K562 (cell line): ENCODE data around the gene HPS1. TPM values are rescaled to one million over a fixed set of nuclear protein-coding genes. Genes with fewer than 3 reads are reported as not detected.

Source experiments
- ATAC-seq: fragments of 200-7000 bp; cut with Tn5 transposase; 3 replicates; pipeline ENCODE4 v1.9.1; 2020; ENCODE audit warnings: moderate library complexity
- BruUV-seq: library from RNA; stranded (reverse); fragments of 400-500 nt; replicated peaks from 2 replicates; lab custom pipeline; 2021; lab: Mats Ljungman, UMichigan
- CTCF ChIA-PET: fragments of 300-600 bp; formaldehyde crosslinking; extraction: SDS; loops from one replicate; lab custom pipeline; 2021; ENCODE audit warnings: low intra/inter-chr PET ratio; lab: Yijun Ruan, JAX
- POLR2A ChIA-PET: fragments of 300-600, 350-650 bp; sonication (Branson Sonifier 250); formaldehyde crosslinking; extraction: SDS; loops from one replicate; lab custom pipeline; 2021; ENCODE audit warnings: antibody characterized with exemption, inconsistent platforms; lab: Yijun Ruan, JAX
- DNase-seq, 4 experiments: peaks; one replicate each; pipeline versions ENCODE4 v3.0.0 to v3.0.0-alpha.2; 2011 to 2018; ENCODE audit warnings: low spot score in 3 of 4, mixed read lengths in 3 of 4; ENCODE audit errors: extremely low read depth in 1 of 4
- FAIRE-seq: peaks from 2 replicates; lab custom pipeline; 2011; peaks lifted over from hg19 to GRCh38; lab: Jason Lieb, UNC
- H2AFZ ChIP-seq: 2 replicates; pipeline ENCODE4 v1.6.0; 2011; ENCODE audit warnings: low read depth, low read length, control low read depth, inconsistent platforms
- H3K27ac ChIP-seq: fragments of 200-600 bp; 3 replicates; pipeline ENCODE4 v1.8.0; 2011; ENCODE audit warnings: low read depth, mild to moderate bottlenecking, control low read depth, inconsistent platforms, low read length, moderate library complexity, mixed read lengths; ENCODE audit errors: extremely low read depth
- H3K27me3 ChIP-seq, 2 experiments: fragments of 300-600 bp in 1 of 2; 2 replicates in 1 of 2; 3 replicates in 1 of 2; pipeline versions ENCODE4 v1.6.0 to v1.8.0; 2011; ENCODE audit warnings: inconsistent platforms in 2 of 2, low read length in 2 of 2, mild to moderate bottlenecking in 1 of 2, mixed read lengths in 1 of 2, moderate library complexity in 1 of 2; ENCODE audit not compliant: control insufficient read depth in 2 of 2, insufficient read depth in 2 of 2
- H3K36me3 ChIP-seq: fragments of 300-600 bp; 3 replicates; pipeline ENCODE4 v1.8.0; 2011; ENCODE audit warnings: mild to moderate bottlenecking, low read length, inconsistent platforms; ENCODE audit not compliant: control insufficient read depth, insufficient read depth
- H3K4me1 ChIP-seq, 2 experiments: fragments of 200-600 bp in 1 of 2; replicated peaks in 1 of 2; 2 replicates in 1 of 2; 3 replicates in 1 of 2; pipeline versions ENCODE4 v1.5.1 to v1.8.0; 2011; ENCODE audit warnings: inconsistent platforms in 2 of 2, low read length in 2 of 2, mild to moderate bottlenecking in 1 of 2, mixed read lengths in 1 of 2, moderate library complexity in 1 of 2; ENCODE audit not compliant: control insufficient read depth in 2 of 2, insufficient read depth in 2 of 2
- H3K4me2 ChIP-seq: 2 replicates; pipeline ENCODE4 v1.6.1; 2011; ENCODE audit warnings: low read length, control low read depth, inconsistent platforms, mixed read lengths; ENCODE audit not compliant: insufficient read depth
- H3K4me3 ChIP-seq: fragments of 200-600 bp; sonication (generic), shearing (Covaris generic); 2 replicates; pipeline ENCODE4 v1.5.1; 2016; ENCODE audit warnings: control low read depth, inconsistent platforms
- H3K79me2 ChIP-seq: fragments of 200-600 bp; 3 replicates; pipeline ENCODE4 v1.8.0; 2011; ENCODE audit warnings: low read length, inconsistent platforms; ENCODE audit not compliant: control insufficient read depth, insufficient read depth
- H3K9ac ChIP-seq, 2 experiments: 2 replicates each; pipeline versions ENCODE4 v1.6.0 to v1.6.1; 2011; ENCODE audit warnings: low read depth in 2 of 2, low read length in 2 of 2, control low read depth in 1 of 2, inconsistent platforms in 1 of 2, mild to moderate bottlenecking in 1 of 2, mixed read lengths in 1 of 2; ENCODE audit not compliant: insufficient read depth in 1 of 2
- H3K9me1 ChIP-seq: one replicate; pipeline ENCODE4 v1.6.0; 2011; ENCODE audit warnings: inconsistent platforms, mild to moderate bottlenecking, low read length, moderate library complexity; ENCODE audit not compliant: control insufficient read depth, insufficient read depth
- H3K9me3 ChIP-seq: replicated peaks from 2 replicates; pipeline ENCODE4 v1.5.1; 2011; ENCODE audit warnings: low read depth, low read length, inconsistent platforms; ENCODE audit not compliant: control insufficient read depth, insufficient read depth
- H4K20me1 ChIP-seq: replicated peaks from 2 replicates; pipeline ENCODE4 v1.6.1; 2011; ENCODE audit warnings: low read length, inconsistent platforms, mixed read lengths; ENCODE audit not compliant: control insufficient read depth, insufficient read depth
- CBX3 ChIP-seq, 2 experiments: IDR thresholded peaks; 1 replicate in 1 of 2; 2 replicates in 1 of 2; pipeline ENCODE4 v1.6.1; 2012; ENCODE audit warnings: inconsistent platforms in 2 of 2, low read length in 2 of 2, borderline replicate concordance in 1 of 2, control low read depth in 1 of 2
- CEBPZ ChIP-seq: fragments of 150-350 bp; IDR thresholded peaks from 2 replicates; pipeline ENCODE4 v1.6.1; 2014; ENCODE audit warnings: low read depth, mild to moderate bottlenecking, low read length, borderline replicate concordance
- DNMT1 ChIP-seq: fragments of 450-650 bp; IDR thresholded peaks from 2 replicates; pipeline ENCODE4 v1.6.1; 2016; ENCODE audit warnings: antibody characterized with exemption, mild to moderate bottlenecking
- FOXA3 ChIP-seq, 2 experiments: fragments of 450-650 bp in 1 of 2; sonication (generic) in 1 of 2; formaldehyde crosslinking; IDR thresholded peaks in 1 of 2; conservative IDR thresholded peaks in 1 of 2; 2 replicates each; pipeline versions ENCODE4 v1.4.0 to v1.8.0; 2020 to 2022; ENCODE audit warnings: mild to moderate bottlenecking in 2 of 2, missing genetic modification reagents in 1 of 2
- NCOA1 ChIP-seq: fragments of 450-650 bp; IDR thresholded peaks from 2 replicates; pipeline ENCODE4 v1.6.1; 2016; ENCODE audit warnings: low read depth
- OTX1 ChIP-seq: fragments of 450-650 bp; formaldehyde crosslinking; IDR thresholded peaks from 2 replicates; pipeline ENCODE4 v1.4.0; 2022; ENCODE audit warnings: mild to moderate bottlenecking
- SMAD1 ChIP-seq: fragments of 150-350 bp; IDR thresholded peaks from 2 replicates; pipeline ENCODE4 v1.6.1; 2014; ENCODE audit warnings: low read length, low read depth; ENCODE audit not compliant: partially characterized antibody
- SRSF1 ChIP-seq: fragments of 200-400 bp; formaldehyde crosslinking; IDR thresholded peaks from 2 replicates; pipeline ENCODE4 v1.6.1; 2017; ENCODE audit warnings: mild to moderate bottlenecking, low read depth, low read length, moderate library complexity
- TEAD4 ChIP-seq, 2 experiments: sonication (generic) in 1 of 2; formaldehyde crosslinking in 1 of 2; IDR thresholded peaks; 2 replicates each; pipeline versions ENCODE4 v1.6.1 to v1.8.0; 2012 to 2022; ENCODE audit warnings: borderline replicate concordance in 1 of 2, inconsistent platforms in 1 of 2, low read length in 1 of 2, mild to moderate bottlenecking in 1 of 2, missing genetic modification reagents in 1 of 2
- ZNF174 ChIP-seq: fragments of 250-450 bp; sonication (Bioruptor Pico); IDR thresholded peaks from 2 replicates; pipeline ENCODE4 v1.4.0; 2020; ENCODE audit warnings: mild to moderate bottlenecking
- ZNF592 ChIP-seq: fragments of 450-650 bp; IDR thresholded peaks from 2 replicates; pipeline ENCODE4 v1.6.1; 2017; ENCODE audit warnings: antibody characterized with exemption, mild to moderate bottlenecking
- WGBS: fragments of 100-300 bp; shearing (Covaris generic); methylation state at CpG from one replicate; pipeline ENCODE4 v1.1.6; 2016; ENCODE audit warnings: low coverage, mixed read lengths; ENCODE audit not compliant: insufficient coverage; ENCODE audit errors: missing lambda C conversion rate; 5-methylcytosine and 5-hydroxymethylcytosine counted together
- in situ Hi-C: fragments of 300-500 bp; cut with MboI; formaldehyde crosslinking; loops from 4 replicates; pipeline ENCODE4 v1.15.0; 2018; ENCODE audit warnings: inconsistent platforms, mixed read lengths
- intact Hi-C: fragments of 100-400 bp; cut with micrococcal nuclease; formaldehyde crosslinking; loops from 2 replicates; pipeline ENCODE4 v1.14.2; 2022
- polyA plus RNA-seq, 8 experiments: library from polyadenylated mRNA; depleted of rRNA in 4 of 8; stranded (reverse) in 5 of 8; unstranded in 3 of 8; fragments of >200 nt; fragmentation: Nextera tagmentation in 2 of 8; fragmentation: Illumina TruSeq in 1 of 8; extraction: Ambion mirVana in 2 of 8; extraction: Trizol in 1 of 8; gene quantifications; 2 replicates each; pipeline versions ENCODE4 v1.2.1 to v1.2.3, GENCODE V29; 2011 to 2014; ENCODE audit warnings: inconsistent platforms in 1 of 8, missing spikeins in 1 of 8
- total RNA-seq, 7 experiments: library from RNA; depleted of rRNA in 6 of 7; stranded (reverse); fragments of >200 nt in 6 of 7; fragmentation: Illumina TruSeq in 2 of 7; extraction: Trizol in 2 of 7; gene quantifications; 2 replicates each; pipeline versions ENCODE4 v1.2.1 to v1.2.3, GENCODE V29; 2011 to 2021; ENCODE audit warnings: low replicate concordance in 1 of 7

The HPS1 gene
- total and polyA plus RNA-seq, 9 of the 15 experiments (the other 6 are each of a cell fraction or from before 2014, with no cell fraction given), result 18.1 to 43.6 (median 26.3) TPM

DNA sequence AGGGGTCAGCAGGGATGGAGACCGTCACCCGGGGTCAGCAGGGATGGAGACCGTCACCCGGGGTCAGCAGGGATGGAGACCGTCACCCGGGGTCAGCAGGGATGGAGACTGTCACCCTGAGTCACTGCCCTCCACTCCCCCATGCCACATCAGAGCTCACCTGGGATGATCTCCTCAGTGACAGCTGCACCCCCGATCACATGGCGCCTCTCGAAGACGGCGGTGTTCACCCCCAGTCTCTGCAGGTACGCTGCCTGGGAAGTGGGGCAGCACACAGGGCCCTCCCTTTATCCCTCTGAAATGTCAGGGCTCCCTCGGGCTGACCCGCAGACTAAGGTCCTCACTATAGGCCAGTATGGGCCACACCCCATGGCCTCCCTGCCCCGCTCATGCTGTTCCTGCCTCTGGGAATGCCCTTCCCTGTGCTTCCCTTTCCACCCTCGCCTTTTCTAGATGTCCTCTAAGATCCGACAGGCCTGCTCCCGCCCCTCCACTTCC, 38.9 kb downstream of the HPS1 start (continued):
- TF ChIP-seq ZNF592, result no peak
- TF ChIP-seq SMAD1, result no peak

- CTCF ChIA-PET, result no interaction called here
- BruUV-seq, result no TSS peak
- Histone ChIP-seq H3K4me3 (no peak overlapping the region), H3K4me2 (no peak overlapping the region), H2AFZ (no peak overlapping the region), H3K36me3 (no peaks in the 10 kb centered on the region), H3K9me3 (no peaks in the 10 kb centered on the region), H3K27ac (no peak overlapping the region), H3K9ac (no peak overlapping the region), H4K20me1 (no peaks in the 10 kb centered on the region), H3K27me3 (no peaks in the 10 kb centered on the region; a peak in 1 of 5 replicates), H3K9me1 (no peaks in the 10 kb centered on the region), H3K4me1 (peaks cover 2 to 12% of the 10 kb centered on the region in 2 experiments; a peak in 4 of 5 replicates), H3K79me2 (no peaks in the 10 kb centered on the region)
- in situ Hi-C loops, result no loop called here
- intact Hi-C loops, result no loop called here
- WGBS, result 12% methylated on average over 8 of the region's 23 CpGs
- POLR2A ChIA-PET, result no interaction called here
- FAIRE-seq (no peak), DNase-seq (no peak), ATAC-seq (no peak)
- TF ChIP-seq ZNF174 (no peak), TEAD4 (IDR thresholded peaks at IDR 0.05; ENCODE audit: low read length) (no peak), TEAD4 (CRISPR knock-in tag; IDR thresholded peaks at IDR 0.05; ENCODE audit: borderline replicate concordance) (no peak), CBX3 (IDR thresholded peaks at IDR 0.05; ENCODE audit: borderline replicate concordance in 1 of 2, low read length in 2 of 2) (no peak), SRSF1 (no peak), NCOA1 (no peak), OTX1 (CRISPR knock-in tag) (no peak), FOXA3 (CRISPR knock-in tag; conservative IDR thresholded peaks at IDR 0.05 in 1 of 2, IDR thresholded peaks at IDR 0.05 in 1 of 2) (no peak), CEBPZ (no peak), DNMT1 (no peak)
Observed at GRCh38 chr10:98407017-98407743, 39.6 kb downstream of the HPS1 start.
